ENCODE measurements around the gene POU2F2. TPM values are rescaled to one million over a fixed set of nuclear protein-coding genes. Genes with fewer than 3 reads are reported as not detected.
A peak's percentile ranks its signal among the peaks of the same experiment; 100 is the strongest.

Gene POU2F2
- polyA plus RNA-seq, 2 of the 4 experiments (the other 2 are of a cell fraction): 0.16 to 0.28 TPM

- TF ChIP-seq RFX5 (IDR thresholded peaks at IDR 0.05): no peak
Measured at GRCh38 chr19:42068361-42068755, 63.9 kb downstream of the POU2F2 start (continued).

DNA sequence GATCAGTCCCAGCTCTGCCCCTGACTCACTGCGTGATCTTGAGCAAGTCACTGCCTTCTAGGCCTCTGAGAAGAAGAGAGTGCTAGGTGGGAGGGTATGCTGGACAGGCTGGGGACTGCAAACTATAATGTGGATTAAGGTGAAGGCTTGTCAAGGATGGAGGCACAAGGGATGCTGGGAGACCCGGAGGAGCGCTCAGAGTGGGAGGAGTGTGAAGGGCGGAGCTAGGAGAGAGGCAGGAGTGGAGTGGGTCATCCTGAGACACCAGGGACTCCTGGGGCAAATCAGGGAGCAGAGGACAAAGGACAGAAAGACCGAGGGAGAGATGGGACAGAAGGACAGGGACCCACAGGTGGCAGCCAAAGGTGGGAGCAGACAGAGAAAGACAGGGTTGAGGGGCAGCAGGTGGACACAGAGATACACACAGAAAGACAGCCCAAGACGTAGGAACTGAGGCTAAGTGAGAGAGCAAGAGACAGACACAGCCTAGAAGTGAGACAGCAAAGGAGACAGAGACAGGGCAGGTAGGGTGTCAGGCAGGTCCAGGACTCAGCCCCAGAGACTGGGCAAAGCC, 64.8 kb downstream of the POU2F2 start:
- 24% methylated on average over 6 of the region's 6 CpGs for WGBS (ENCODE audit: missing lambda C conversion rate)
- H3K9me3 ChIP-seq: no peaks in the 10 kb centered on the region
- no peak for DNase-seq (ENCODE audit: low read depth in 1 of 2, low spot score in 1 of 2)
- H3K4me3 ChIP-seq: no peak overlapping the region
- TF ChIP-seq NFE2L2 (conservative IDR thresholded peaks at IDR 0.05; ENCODE audit: low read length): no peak
- TF ChIP-seq BCL3 (IDR thresholded peaks at IDR 0.05): no peak
- TF ChIP-seq POLR2AphosphoS2 (conservative IDR thresholded peaks at IDR 0.05; ENCODE audit: low read length): no peak
- TF ChIP-seq EHF (CRISPR knock-in tag; IDR thresholded peaks at IDR 0.05): no peak
- no peak for TF ChIP-seq RCOR1 (IDR thresholded peaks at IDR 0.05; ENCODE audit: low read depth, low read length)
- no peak for TF ChIP-seq CBX2 (IDR thresholded peaks at IDR 0.05; ENCODE audit: borderline replicate concordance, low read depth)
- no peak for TF ChIP-seq CBX8 (IDR thresholded peaks at IDR 0.05)
- TF ChIP-seq FOXS1 (CRISPR knock-in tag; IDR thresholded peaks at IDR 0.05): no peak
- TF ChIP-seq CHD2 (IDR thresholded peaks at IDR 0.05; ENCODE audit: low read length, partially characterized antibody): no peak
- no peak for TF ChIP-seq EP300 (IDR thresholded peaks at IDR 0.05)
- FAIRE-seq: peak; percentile 28
- ChIA-PET CTCF (interaction anchor here (0.6 to 4.8 kb wide), 10 partner anchors 10 to 65 kb away, joined by 3 to 23 read pairs (median 3); no protein-coding TSS in a partner anchor), POLR2A (interaction anchor here (0.6 to 2.4 kb wide), 3 partner anchors 9 to 402 kb away, joined by 3 to 9 read pairs (median 4); partner anchors contain the start of gene ZNF574)
- H3K4me2 ChIP-seq: no peak overlapping the region
- no peaks in the 10 kb centered on the region for H3K4me1 ChIP-seq
- peak; percentile 3 to 23; a peak in 3 of 6 replicates for ATAC-seq
- H3K27ac ChIP-seq: no peak overlapping the region

DNA sequence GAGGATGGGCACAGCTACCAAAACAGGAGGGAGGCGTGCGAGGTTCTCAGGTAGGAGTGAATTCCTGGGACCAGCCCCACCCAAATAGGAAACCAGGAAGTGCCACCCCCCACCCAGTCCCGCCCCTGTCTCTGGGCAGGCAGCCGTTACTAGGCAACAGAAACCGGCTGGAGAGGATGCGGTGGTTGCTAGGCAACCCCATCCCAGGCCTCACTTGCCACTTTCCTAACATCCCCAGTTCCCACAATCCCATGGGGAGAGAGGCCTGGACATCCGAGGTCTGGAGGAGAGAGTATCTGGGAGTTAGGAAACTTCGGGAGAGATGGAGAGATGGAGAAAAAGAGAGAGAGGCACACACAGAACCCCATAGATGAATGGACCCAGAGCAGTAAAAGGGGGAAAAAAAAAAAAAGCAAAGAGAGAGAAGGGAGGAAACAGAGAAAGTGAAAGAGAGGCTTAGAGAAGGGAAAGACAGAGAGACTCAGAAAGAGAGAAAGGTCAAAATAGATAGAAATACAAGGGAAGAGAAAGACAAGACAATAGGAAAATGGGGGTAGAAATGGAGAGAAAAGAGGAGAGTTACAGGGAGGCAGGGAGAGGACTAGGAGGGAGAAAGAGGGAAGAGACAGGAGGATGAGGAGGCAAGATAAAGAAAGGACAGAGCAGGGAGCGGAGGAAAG, 66.0 kb downstream of the POU2F2 start:
- Histone ChIP-seq H3K27ac (no peak overlapping the region), H3K9me3 (no peaks in the 10 kb centered on the region), H3K4me1 (no peaks in the 10 kb centered on the region), H3K4me2 (no peak overlapping the region), H3K4me3 (no peak overlapping the region)
- ChIA-PET POLR2A (interaction anchor here (2.4 kb wide), 1 partner anchor 10 kb away, joined by 9 read pairs; the partner anchor contains the start of gene ZNF574), CTCF (interaction anchor here (0.8 to 4.8 kb wide), 11 partner anchors 8 to 66 kb away, joined by 3 to 23 read pairs (median 6); no protein-coding TSS in a partner anchor)
- peak; percentile 92 for TF ChIP-seq RFX5 (IDR thresholded peaks at IDR 0.05)
- no peak for TF ChIP-seq ZSCAN20 (CRISPR knock-in tag; IDR thresholded peaks at IDR 0.05)
- TF ChIP-seq RCOR1 (IDR thresholded peaks at IDR 0.05; ENCODE audit: low read depth, low read length): peak; percentile 86; the same call in 1 of the 2 replicates
- TF ChIP-seq KDM1A (IDR thresholded peaks at IDR 0.05; ENCODE audit: low read depth): peak; percentile 60; the same call in 1 of the 2 replicates
- DNase-seq (ENCODE audit: low read depth in 1 of 2, low spot score in 1 of 2): peak in 1 of 2 experiments; percentile 62
- FAIRE-seq: no peak
- ATAC-seq: no peak
- 41% methylated on average over 9 of the region's 9 CpGs for WGBS (ENCODE audit: missing lambda C conversion rate)

DNA sequence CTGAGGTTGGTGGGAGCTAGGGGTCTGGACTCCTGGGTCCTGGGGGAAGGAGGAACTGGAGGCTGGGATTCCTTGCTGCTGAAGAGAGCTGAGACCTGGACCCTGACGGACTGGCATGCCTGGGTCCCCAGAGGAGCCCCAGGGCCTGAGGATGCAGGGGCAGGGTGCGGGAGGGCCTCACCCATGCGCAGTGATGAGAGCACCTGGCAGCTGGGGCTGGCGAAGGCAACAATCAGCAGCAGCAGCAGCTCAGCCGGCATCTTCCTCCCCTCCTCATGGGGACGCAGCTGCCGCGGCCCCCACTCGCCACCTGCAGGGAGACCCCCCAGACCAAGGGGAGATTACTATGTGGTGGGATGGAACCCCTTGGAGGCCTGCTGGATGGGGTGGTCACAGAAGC, 66.7 kb downstream of the POU2F2 start:
- POLR2A ChIA-PET: interaction anchor here (2.4 kb wide), 1 partner anchor 11 kb away, joined by 9 read pairs; the partner anchor contains the start of gene ZNF574
- Histone ChIP-seq H3K27ac (no peak overlapping the region), H3K9me3 (no peaks in the 10 kb centered on the region), H3K4me2 (no peak overlapping the region), H3K4me1 (no peaks in the 10 kb centered on the region), H3K4me3 (no peak overlapping the region)
- no peak for ATAC-seq
- WGBS (ENCODE audit: missing lambda C conversion rate): 72% methylated on average over 9 of the region's 9 CpGs
- DNase-seq (ENCODE audit: low read depth in 1 of 2, low spot score in 1 of 2): no peak
- CTCF ChIA-PET: interaction anchor here (0.8 to 4.8 kb wide), 12 partner anchors 8 to 270 kb away, joined by 3 to 23 read pairs (median 5); no protein-coding TSS in a partner anchor
- TF ChIP-seq EHF (CRISPR knock-in tag; IDR thresholded peaks at IDR 0.05): no peak
- no peak for FAIRE-seq

- no peak overlapping the region for H3K27ac ChIP-seq
- POLR2A ChIA-PET: interaction anchor here (2.4 kb wide), 1 partner anchor 11 kb away, joined by 9 read pairs; the partner anchor contains the start of gene ZNF574
- no peak for ATAC-seq
- no peak for FAIRE-seq
- TF ChIP-seq TFCP2L1 (CRISPR knock-in tag; IDR thresholded peaks at IDR 0.05) (no peak), ATOH8 (CRISPR knock-in tag; IDR thresholded peaks at IDR 0.05; ENCODE audit: low read depth) (no peak), HOXA7 (CRISPR knock-in tag; IDR thresholded peaks at IDR 0.05) (no peak), KDM1A (IDR thresholded peaks at IDR 0.05; ENCODE audit: low read depth) (no peak), HOXB5 (CRISPR knock-in tag; IDR thresholded peaks at IDR 0.05) (no peak), RAD21 (conservative IDR thresholded peaks at IDR 0.05 in 1 of 2, IDR thresholded peaks at IDR 0.05 in 1 of 2) (no peak), MYC (IDR thresholded peaks at IDR 0.05; ENCODE audit: borderline replicate concordance, low read length) (no peak), MAFK (IDR thresholded peaks at IDR 0.05; ENCODE audit: partially characterized antibody) (no peak), PHF8 (IDR thresholded peaks at IDR 0.05; ENCODE audit: borderline replicate concordance, low read depth) (no peak), ESRRA (IDR thresholded peaks at IDR 0.05; ENCODE audit: borderline replicate concordance, low read length) (no peak), FOSB (CRISPR knock-in tag; IDR thresholded peaks at IDR 0.05) (no peak), FOSL2 (IDR thresholded peaks at IDR 0.05) (no peak), FOSL2 (CRISPR knock-in tag; IDR thresholded peaks at IDR 0.05) (no peak)
- 64% methylated on average over 13 of the region's 13 CpGs for WGBS (ENCODE audit: missing lambda C conversion rate)
- CTCF ChIA-PET: interaction anchor here (0.7 to 4.8 kb wide), 14 partner anchors 8 to 270 kb away, joined by 3 to 23 read pairs (median 4); no protein-coding TSS in a partner anchor
- no peaks in the 10 kb centered on the region for H3K9me3 ChIP-seq
- DNase-seq (ENCODE audit: low read depth in 1 of 2, low spot score in 1 of 2): no peak
- H3K4me3 ChIP-seq: no peak overlapping the region
- H3K4me1 ChIP-seq: no peaks in the 10 kb centered on the region
- no peak overlapping the region for H3K4me2 ChIP-seq
Measured at GRCh38 chr19:42065051-42065450, 67.2 kb downstream of the POU2F2 start.
